HuH-7.5 (cell line): Measurements from ENCODE around the gene SYNGR1.
"Not testable (repeated sequence)": the region's sequence is repeated elsewhere in the genome, so short reads cannot be mapped to it uniquely, and the experiment has no call there.

Experiments
- DNase-seq: peaks from one replicate; pipeline ENCODE4 v3.0.0; 2011; ENCODE audit warnings: low spot score

SYNGR1 gene

DNA sequence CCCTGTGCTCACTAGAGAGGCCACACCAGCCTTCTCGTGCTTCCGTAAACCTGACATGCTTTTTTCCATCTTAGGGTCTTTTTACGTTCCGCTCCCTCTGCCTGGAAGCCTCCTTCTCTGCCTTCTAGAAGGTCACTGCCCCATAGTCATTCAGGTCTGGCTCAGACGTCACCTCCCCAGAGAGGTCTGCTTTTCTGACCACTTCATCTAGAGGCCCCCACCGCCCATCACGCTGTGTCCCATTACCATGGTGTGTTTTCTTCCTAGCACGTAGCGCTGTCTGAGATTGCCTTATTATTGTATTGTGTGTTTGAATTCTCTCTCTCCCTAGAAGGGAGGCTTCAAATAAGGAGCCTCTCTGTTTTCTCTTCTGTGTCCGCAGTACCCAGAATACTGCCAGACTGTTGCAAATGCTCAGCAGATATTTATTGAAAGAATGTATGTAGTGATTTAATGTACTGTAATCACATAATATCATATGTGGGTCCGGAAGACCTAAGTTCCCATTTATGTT lies 59.8 kb downstream of the SYNGR1 start:
- DNase-seq, result no peak

DNA sequence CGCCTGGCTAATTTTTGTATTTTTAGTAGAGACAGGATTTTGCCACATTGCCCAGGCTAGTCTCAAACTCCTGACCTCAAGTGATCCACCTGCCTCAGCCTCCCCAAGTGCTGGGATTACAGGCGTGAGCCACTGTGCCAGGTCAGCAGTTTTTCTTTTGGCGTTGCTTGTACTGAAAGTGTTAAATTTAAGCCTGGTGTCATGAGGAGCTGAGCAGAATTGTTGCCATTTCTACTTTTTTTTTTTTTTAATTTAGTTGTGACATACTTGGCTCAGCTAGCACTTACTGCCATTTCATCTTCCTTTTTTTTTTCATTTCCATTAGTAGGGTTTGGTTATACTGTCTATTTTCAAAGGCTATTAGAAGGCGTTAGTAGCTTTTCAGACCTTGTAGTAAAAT lies 60.5 kb downstream of the SYNGR1 start:
- no peak for DNase-seq

DNA sequence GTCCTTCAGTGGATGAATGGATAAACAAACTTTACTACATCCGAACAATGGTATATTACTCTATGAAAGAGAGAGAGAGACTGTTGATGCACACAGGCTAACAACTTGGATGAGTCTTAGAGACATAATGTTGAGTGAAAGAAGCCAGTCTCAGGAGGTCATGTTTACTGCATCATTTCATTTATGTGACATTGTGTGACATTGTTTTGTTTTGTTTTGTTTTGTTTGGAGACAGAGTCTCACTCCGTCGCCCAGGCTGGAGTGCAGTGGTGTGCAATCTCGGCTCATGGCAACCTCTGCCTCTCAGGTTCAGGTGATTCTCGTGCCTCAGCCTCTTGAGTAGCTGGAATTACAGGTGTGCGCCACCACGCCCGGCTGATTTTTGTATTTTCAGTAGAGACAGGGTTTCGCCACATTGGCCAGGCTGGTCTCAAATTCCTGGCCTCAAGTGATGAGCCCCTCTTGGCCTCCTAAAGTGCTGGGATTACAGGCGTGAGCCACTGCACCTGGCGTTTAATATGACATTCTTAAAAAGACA lies 62.1 kb downstream of the SYNGR1 start:
- DNase-seq, result not testable (repeated sequence)

DNA sequence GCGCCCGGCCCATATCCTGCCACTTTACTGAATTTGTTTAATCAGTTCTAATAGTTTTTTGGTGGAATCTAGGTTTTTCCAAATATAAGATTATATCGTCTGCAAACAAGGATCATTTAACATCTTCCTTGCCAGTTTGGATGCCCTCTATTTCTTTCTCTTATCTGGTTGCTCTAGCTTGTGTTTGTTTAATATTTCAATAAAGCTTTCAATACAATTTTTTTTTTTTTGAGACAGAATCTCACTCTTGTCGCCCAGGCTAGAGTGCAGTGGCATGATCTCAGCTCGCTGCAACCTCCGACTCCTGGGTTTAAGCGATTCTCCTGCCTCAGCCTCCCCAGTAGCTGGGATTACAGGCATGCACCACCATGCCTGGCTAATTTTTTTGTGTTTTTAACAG lies 63.4 kb downstream of the SYNGR1 start:
- not testable (repeated sequence) for DNase-seq

DNA sequence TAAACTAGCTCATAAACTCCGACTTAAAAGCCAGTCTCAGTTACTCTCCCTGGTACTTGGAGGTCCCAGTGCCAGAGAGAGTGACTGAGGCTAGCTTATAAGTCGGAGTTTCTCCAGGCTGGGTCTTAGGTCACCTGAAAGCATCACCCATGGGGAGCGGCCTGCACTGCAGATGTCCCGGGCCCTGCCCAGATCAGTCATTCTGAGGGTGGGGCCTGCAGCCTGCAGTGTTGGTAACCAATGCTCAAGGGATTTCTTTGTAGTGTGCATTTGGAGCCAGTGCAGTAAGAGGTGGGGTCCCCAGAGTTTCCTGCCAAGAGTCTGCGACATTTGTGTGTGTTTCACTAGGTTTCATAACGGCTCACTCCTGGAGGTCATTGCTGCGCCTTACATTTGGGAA lies 64.6 kb downstream of the SYNGR1 start:
- no peak for DNase-seq

DNA sequence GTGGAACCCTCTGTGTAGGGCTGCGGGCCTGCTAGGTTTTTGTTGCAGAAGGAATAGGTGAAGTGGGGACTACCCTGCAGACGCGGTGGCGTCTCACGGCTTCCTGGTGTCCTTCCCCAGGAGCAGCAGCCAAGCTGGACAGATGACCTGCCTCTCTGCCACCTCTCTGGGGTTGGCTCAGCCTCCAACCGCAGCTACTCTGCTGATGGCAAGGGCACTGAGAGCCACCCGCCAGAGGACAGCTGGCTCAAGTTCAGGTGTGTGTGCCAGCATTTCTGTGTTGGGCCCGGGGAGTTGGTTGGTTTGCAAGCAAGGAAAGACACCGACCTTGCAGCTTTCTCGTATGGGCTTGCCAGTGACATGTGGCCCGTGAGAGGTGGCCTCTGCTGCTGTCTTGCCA lies 65.1 kb downstream of the SYNGR1 start:
- no peak for DNase-seq

DNA sequence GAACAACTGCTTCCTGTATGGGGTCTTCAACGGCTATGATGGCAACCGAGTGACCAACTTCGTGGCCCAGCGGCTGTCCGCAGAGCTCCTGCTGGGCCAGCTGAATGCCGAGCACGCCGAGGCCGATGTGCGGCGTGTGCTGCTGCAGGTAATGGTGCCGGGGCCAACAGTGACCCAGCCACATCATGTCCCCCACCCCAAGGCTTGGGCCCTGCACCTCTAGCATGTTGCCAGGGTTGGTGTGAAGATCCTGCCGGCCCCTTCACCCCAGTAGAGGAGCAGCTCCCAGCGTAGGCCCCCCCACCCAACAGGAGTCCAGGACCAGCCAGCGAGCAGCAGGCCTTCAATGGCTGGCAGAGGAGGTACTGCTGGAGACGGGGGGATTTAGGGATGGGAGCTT lies 65.7 kb downstream of the SYNGR1 start:
- no peak for DNase-seq

DNA sequence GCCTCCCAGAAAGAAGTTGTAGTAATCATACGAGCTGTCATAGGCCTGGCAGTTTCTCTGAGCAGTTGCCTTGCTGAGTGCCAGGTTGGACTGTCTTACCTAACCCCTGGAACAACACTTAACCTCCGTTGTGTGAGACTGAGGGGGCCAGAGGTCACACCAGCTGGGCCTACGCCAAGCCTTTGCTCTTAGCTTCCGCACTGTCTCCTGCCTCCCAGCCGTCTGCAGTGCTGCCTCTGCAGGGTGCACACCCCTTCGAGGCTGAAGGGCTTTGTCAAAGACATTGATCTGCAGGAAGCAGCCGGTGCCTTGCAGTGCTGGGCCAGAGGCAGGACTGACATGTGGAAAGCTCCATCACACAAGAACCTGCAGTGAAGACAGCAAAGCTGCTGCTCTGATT lies 66.5 kb downstream of the SYNGR1 start:
- DNase-seq, result no peak

DNA sequence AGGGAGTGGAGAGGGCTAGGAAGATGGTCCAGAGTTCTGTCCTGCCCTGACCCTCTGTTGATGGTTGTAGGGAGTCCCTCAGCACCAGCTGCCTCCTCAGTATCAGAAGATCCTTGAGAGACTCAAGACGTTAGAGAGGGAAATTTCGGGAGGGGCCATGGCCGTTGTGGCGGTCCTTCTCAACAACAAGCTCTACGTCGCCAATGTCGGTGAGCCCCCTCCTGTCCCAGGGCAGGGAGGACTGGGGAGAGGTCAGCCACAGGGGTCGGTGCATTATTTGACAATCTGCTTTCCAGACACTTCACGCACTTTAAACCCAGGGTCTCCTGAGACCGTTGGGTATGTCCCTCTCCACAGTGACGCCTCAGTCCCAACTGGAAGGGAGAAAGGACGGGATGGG lies 67.8 kb downstream of the SYNGR1 start:
- DNase-seq, result no peak

DNA sequence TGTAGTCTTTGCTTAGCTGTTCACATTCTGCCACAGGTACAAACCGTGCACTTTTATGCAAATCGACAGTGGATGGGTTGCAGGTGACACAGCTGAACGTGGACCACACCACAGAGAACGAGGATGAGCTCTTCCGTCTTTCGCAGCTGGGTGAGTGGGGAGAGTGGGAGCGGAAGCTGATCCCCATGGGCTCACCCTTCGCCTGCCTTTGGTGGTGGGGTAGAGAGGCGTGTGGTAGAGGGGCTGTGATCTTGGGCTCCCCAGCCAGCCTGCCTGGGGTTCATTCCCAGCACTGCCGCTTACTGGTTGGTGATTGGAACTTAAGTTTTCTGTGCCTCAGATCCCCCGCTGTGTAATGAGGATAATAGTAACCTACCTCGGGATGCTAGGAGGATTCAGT lies 68.9 kb downstream of the SYNGR1 start:
- no peak for DNase-seq

DNA sequence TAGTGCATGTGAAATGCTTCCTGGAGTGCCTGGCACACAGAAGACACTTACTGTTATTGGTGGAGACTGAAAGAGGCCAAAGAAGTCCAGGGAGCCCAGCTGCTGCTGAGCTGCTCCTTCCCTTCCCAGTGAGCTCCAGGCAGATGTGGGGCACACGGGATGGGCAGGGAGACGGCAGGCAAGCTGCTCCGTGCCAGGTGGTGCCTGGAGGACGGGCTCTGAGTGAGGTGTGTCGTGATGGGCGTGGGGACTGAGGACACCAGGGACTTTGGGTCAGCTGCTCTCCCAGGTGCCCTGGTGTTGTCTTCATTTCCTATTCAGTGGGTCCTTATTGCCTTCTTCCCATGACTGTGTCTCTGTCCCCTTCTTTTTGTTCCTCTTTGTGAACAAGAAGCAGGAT lies 69.3 kb downstream of the SYNGR1 start:
- no peak for DNase-seq

DNA sequence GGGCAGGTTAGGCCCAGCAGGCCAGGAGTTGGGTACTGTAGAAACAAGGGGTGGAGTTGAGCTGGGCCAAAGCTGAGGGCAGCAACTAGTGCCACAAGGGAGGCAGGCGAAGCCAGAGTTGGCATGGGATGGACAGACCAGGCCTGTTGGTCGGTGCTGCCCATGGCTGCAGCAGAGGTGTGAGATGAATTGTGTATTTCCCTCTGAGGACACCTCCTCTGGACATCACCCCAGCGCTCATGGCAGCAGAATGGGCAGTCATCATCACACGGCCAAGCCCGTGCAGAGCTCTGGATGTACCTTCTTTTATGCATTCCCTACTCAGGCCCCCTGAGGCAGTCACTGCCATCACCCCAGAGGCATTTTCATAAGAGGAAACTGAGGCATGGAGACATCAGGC lies 70.1 kb downstream of the SYNGR1 start:
- DNase-seq, result no peak

DNA sequence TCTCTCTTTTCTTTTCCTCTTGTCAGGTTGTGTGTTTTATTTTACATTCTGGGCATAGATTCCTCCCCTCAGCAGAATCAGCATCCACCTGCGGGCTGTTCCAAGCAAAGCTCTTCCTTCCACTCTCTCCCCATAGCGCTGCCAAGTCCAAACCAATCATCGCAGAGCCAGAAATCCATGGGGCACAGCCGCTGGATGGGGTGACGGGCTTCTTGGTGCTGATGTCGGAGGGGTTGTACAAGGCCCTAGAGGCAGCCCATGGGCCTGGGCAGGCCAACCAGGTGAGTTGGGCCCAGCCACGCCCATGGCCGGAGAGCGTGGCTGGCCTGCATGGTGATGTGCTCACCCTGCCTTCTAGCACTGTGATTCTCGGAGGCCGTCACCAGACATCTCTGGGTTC lies 71.9 kb downstream of the SYNGR1 start:
- DNase-seq, result no peak

DNA sequence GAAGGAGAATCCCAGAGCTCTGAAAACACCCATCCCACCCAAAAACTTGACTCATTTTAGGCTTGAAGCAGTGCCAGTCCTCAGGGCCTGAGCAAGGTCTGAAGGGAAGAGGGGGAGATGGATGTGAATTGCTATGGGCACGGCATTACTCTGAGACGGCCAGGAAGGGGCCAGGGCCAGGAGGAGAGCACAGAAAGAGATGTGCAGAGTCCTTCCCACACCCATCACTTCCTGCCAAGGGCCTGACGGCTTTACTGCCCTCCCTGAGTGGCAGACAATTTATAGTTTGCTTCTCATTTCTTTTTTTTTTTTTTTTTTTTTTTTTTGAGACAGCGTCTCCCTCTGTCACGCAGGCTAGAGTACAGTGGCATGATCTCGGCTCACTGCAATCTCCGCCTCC lies 72.3 kb downstream of the SYNGR1 start:
- DNase-seq, result no peak

DNA sequence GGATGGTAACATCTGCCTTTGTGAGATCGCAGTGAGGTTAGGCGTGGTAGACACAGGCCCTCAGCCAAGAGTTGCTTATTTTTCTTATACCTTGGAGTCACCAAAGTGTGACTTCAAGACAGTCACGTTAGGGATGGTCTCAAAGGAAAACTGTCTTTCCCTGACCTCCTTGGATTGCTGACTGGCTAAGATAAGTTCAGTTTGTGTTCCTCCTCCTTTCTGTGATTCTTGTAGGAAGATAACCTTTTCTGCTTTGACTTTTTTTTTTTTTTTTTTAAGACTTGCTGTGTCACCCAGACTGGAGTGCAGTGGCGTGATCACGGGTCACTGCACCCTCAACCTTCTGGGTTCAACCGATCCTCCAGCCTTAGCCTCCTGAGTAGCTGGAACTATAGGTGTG lies 72.9 kb downstream of the SYNGR1 start:
- no peak for DNase-seq

DNA sequence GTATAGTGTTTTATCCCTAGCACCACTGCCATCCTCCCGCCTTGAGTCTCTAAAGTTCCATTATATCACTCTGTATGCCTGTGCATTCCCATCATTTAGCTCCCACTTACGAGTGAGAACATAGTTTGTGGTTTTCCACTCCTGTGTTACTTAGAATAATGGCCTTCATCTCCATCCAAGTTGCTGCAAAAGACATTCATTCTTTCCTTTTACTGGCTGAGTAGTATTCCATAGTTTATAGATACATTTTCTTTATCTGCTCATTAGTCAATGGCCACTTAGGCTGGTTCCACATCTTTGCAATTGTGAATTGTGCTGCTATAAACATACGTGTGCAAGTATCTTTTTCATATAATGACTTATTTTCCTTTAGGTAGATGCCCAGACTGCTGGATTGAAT lies 74.2 kb downstream of the SYNGR1 start:
- DNase-seq, result no peak

DNA sequence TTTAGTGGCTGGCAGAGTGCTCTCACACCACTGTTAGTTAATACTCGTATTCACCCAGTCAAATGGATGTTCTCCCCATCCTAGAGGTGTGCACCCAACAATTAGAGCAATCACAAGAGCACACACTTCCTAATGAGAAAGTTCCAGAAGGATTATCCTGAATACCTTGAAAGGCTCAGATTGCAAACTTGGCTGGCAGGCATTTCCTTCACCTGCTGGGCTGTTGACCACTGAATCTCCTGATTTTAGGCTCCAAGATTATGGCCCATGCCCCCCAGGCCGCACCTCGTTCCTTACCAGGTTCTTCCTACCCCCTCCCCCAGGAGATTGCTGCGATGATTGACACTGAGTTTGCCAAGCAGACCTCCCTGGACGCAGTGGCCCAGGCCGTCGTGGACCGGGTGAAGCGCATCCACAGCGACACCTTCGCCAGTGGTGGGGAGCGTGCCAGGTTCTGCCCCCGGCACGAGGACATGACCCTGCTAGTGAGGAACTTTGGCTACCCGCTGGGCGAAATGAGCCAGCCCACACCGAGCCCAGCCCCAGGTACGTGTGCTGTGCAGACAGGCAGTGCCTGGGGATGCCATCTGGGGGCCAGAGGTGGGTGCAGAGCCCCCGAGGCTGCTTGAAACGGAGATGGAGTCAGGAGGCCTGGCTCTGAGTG lies 76.7 kb downstream of the SYNGR1 start:
- DNase-seq, result no peak

DNA sequence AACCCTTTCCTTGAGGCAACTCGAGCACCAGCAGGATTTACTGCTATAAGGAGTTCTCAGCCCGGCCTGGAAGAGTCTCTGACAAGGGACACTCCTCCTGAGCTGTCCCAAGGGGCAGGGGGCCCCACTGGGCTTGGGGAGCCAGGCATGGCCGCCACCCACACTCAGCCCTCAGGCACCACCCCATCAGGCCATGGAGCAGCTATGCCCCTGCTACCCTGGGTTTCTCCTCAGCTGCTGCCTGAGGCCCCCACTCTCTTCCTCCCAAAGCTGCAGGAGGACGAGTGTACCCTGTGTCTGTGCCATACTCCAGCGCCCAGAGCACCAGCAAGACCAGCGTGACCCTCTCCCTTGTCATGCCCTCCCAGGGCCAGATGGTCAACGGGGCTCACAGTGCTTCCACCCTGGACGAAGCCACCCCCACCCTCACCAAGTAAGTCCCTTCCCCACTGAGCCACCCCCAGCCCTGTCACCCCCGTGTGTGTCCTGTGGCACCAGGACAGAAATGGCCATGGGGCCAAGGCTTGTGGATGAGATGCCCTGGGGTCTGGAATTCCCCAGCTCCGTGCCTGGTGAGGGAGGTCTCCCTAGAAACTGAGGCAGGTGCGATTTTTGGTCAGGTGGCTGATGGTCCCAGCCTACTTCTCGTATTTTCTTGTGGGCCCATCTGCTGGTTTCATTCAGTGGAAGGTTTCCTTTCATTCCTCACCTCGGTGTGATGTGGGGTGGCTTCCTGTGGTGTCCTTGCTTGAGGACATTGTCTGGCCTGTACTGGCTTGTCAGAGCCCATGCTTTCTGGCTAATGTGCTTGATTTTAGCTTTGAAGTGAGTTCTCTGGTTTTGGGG lies 78.2 kb downstream of the SYNGR1 start:
- DNase-seq, result no peak

DNA sequence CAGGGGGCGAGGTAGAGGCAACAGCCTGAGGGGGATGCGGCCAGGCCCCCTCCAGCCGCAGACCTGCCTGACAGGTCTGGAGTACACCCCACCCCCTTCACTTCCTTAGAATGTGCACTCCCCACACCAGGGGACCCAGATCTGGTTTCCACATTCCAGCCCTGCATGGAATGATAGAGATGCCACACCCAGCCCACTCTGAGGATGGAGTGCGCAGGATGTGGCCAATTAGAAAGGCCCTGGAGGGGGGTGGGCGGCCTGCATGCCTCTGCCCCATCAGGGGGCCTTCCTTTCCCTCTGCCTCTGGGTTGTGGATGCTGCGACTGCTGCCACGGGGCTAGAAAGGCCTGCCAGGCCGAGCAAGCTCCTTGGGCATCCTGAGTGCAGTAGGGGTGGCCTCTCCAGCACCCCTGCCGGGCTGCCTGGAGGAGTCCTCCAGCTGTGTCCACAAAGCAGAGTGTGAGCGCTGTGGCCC lies 78.8 kb downstream of the SYNGR1 start:
- DNase-seq, result no peak

DNA sequence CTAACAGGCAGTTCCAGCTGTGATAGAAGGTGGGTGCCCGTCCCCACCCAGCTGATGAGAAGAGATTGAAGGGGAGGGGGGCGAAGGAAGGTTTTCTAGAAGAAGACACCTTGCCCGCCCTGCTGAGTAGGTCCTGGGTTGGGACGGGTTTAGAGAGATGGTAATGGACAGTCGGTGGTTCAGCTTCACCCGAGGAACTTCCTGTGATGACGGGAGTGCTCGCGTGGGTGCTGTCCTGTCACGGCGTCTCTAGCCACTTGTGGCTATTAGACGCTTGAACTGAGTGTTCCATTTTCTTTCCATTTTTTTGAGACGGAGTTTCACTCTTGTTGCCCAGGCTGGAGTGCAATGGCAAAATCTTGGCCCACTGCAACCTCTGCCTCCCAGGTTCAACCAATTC lies 79.4 kb downstream of the SYNGR1 start:
- DNase-seq, result no peak

DNA sequence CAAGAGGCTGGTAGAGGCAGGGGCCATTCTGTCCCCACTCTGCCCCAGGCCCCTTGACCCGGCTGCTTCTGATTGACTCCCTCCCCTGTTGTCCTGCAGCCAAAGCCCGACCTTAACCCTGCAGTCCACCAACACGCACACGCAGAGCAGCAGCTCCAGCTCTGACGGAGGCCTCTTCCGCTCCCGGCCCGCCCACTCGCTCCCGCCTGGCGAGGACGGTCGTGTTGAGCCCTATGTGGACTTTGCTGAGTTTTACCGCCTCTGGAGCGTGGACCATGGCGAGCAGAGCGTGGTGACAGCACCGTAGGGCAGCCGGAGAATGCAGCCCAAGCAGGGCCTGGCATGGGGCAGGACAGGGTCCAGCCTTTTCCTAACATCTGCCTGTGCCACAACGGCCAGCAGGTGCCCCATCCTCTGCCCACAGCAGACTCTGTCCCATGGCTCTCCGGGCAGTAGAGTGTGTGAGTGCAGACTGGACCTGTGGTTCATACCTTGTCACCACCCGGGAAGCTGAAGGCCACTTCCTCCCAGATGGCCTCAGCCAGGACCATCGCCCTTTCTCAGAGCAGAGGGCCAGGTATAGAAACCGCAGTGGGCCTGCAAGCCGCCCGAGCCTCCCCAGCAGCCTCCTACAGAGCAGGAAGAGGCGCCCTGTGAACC lies 80.3 kb downstream of the SYNGR1 start:
- no peak for DNase-seq

DNA sequence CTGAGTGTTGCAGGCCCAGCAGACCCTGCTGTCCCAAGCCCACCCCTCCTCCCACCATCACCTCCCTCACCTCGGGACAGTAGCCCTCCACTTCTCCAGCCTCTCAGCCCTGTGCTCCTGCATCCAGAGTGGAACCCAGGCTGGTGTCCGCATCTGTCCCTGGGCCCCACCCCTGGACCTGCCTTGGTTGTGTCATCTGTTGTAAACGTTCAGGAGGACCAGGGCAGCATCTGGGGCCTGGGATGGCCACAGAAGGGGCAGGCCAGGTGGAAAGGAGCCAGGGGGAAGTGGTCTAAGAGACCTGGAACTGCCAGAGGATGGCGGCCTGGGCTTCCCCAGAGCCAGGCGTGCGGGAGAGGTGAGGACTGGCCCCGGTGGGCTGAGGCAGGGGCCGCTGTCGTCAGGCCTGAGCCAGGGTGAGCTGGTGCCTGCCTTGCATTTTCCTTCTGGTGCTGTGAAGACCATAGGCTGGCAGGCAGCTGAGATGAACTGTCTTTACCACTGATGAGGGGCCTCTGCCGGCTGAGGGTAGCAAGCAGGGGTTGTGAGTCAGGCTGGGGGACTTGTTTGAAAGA lies 80.9 kb downstream of the SYNGR1 start:
- no peak for DNase-seq
